Upper lobe of left lung (tissue), 6 donors: Measurements from ENCODE around the gene SLC7A14. TPM values are rescaled to one million over a fixed set of nuclear protein-coding genes. Genes with fewer than 3 reads are reported as not detected.

Source experiments
- ATAC-seq, 2 donors: fragments of 200-7000 bp; cut with Tn5 transposase; one replicate each; pipeline ENCODE4 v1.9.1; 2022; ENCODE audit warnings: mild to moderate bottlenecking in 2 of 2, moderate library complexity in 2 of 2; ENCODE audit not compliant: low FRiP score in 2 of 2
- DNase-seq, 2 donors: peaks; one replicate each; pipeline ENCODE4 v3.0.0-alpha.2; 2019 to 2020
- H3K27ac ChIP-seq, 4 donors: fragments of 200-600 bp; sonication (generic); one replicate each; pipeline ENCODE4 v1.5.1; 2016 to 2019
- H3K27me3 ChIP-seq, 4 donors: fragments of 200-600 bp; sonication (generic); one replicate each; pipeline ENCODE4 v1.5.1; 2017 to 2019
- H3K36me3 ChIP-seq, 4 donors: fragments of 200-600 bp; sonication (generic); one replicate each; pipeline ENCODE4 v1.5.1; 2016 to 2019
- H3K4me1 ChIP-seq, 4 donors: fragments of 200-600 bp; sonication (generic); one replicate each; pipeline ENCODE4 v1.5.1; 2018 to 2019
- H3K4me3 ChIP-seq, 4 donors: fragments of 200-600 bp; sonication (generic); one replicate each; pipeline ENCODE4 v1.5.1; 2017 to 2019; ENCODE audit warnings: mild to moderate bottlenecking in 2 of 4, moderate library complexity in 1 of 4
- H3K9me3 ChIP-seq, 4 donors: fragments of 200-600 bp; sonication (generic); one replicate each; pipeline ENCODE4 v1.5.1; 2018 to 2019
- EP300 ChIP-seq, 4 donors: sonication (generic); formaldehyde crosslinking; IDR thresholded peaks; one replicate each; pipeline ENCODE4 v1.5.1; 2017; ENCODE audit warnings: antibody characterized with exemption in 4 of 4, control low read depth in 2 of 4
- POLR2A ChIP-seq, 4 donors: fragments of 450-650 bp; IDR thresholded peaks; one replicate each; pipeline ENCODE4 v1.5.1; 2016 to 2017; ENCODE audit warnings: antibody characterized with exemption in 4 of 4, mild to moderate bottlenecking in 2 of 4
- POLR2AphosphoS5 ChIP-seq, 2 donors: sonication (generic); formaldehyde crosslinking; IDR thresholded peaks; one replicate each; pipeline ENCODE4 v1.5.1; 2017; ENCODE audit warnings: antibody characterized with exemption in 2 of 2
- WGBS, 2 donors: methylation state at CpG; one replicate each; pipeline ENCODE4 v1.1.5; 2017 to 2018; 5-methylcytosine and 5-hydroxymethylcytosine counted together
- total RNA-seq, 6 donors: library from RNA; depleted of rRNA in 4 of 6; stranded (reverse); fragments of >200 nt in 4 of 6; gene quantifications; one replicate each; pipeline versions ENCODE4 v1.1.0 to v1.2.1, GENCODE V29; 2016 to 2021
- TF ChIP-seq, protein P1 (sequence below), 6 experiments: fragments of 450-650 bp in 4 of 6; fragments of 200-600 bp in 2 of 6; sonication (generic) in 2 of 6; IDR thresholded peaks; one replicate each; pipeline ENCODE4 v1.5.1; 2016 to 2019; ENCODE audit warnings: antibody characterized with exemption in 6 of 6
- donor health status: DM: no; HTN: no; CAD: no; lungs with moderate emphysema.
- donor health status: DM: no; HTN: yes; CAD: no; lungs with severe emphysema.

Gene SLC7A14
- total RNA-seq, 6 donors from 2014 or later = 0.03 TPM; not detected in 5

DNA sequence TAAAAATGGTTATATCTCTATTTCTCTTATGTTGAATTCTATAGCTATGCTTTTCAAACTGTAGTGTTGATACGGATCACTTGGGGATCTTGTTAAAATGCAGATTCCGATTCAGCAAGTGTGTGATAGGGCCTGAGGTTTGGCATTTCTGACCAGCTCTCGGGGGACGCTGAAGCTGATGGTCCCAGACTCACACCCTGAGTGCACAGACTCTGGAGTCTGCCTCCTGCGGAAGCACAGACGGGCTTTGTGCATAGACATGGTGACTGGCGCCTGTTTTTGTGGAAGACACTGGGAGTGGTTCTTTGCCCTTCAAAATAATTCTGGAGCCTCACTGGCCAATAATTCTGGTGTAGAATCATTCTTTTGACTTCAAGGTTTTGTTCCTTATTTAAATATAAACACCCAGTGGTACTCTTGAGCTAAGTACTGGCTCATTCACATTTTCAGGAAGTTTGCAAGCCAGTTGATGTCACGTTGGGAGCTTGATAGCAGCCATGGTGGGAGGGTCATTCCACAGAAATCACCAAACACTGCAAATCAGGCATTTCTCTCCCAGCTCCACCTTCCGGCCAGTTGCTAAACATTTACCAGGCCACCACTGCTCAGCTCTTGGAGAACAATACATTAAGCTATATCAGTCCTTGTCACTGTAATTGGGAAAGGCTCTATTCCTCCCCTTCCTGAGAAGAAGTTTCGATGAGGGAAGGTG, 148.0 kb downstream of the SLC7A14 start:
- no peak overlapping the region for H3K27ac ChIP-seq
- H3K36me3 ChIP-seq = no peaks in the 10 kb centered on the region
- 71 to 75% methylated on average over 10 of the region's 10 CpGs for WGBS, 2 donors
- H3K4me3 ChIP-seq = no peak overlapping the region
- no peaks in the 10 kb centered on the region for H3K4me1 ChIP-seq
- ATAC-seq (no peak), DNase-seq (no peak)
- H3K9me3 ChIP-seq = no peaks in the 10 kb centered on the region
- H3K27me3 ChIP-seq = no peaks in the 10 kb centered on the region
- TF ChIP-seq EP300 (IDR thresholded peaks at IDR 0.05) (no peak), POLR2AphosphoS5 (IDR thresholded peaks at IDR 0.05) (no peak), POLR2A (IDR thresholded peaks at IDR 0.05) (no peak)
- TF ChIP-seq, protein P1, sequence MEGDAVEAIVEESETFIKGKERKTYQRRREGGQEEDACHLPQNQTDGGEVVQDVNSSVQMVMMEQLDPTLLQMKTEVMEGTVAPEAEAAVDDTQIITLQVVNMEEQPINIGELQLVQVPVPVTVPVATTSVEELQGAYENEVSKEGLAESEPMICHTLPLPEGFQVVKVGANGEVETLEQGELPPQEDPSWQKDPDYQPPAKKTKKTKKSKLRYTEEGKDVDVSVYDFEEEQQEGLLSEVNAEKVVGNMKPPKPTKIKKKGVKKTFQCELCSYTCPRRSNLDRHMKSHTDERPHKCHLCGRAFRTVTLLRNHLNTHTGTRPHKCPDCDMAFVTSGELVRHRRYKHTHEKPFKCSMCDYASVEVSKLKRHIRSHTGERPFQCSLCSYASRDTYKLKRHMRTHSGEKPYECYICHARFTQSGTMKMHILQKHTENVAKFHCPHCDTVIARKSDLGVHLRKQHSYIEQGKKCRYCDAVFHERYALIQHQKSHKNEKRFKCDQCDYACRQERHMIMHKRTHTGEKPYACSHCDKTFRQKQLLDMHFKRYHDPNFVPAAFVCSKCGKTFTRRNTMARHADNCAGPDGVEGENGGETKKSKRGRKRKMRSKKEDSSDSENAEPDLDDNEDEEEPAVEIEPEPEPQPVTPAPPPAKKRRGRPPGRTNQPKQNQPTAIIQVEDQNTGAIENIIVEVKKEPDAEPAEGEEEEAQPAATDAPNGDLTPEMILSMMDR (IDR thresholded peaks at IDR 0.05) = no peak

DNA sequence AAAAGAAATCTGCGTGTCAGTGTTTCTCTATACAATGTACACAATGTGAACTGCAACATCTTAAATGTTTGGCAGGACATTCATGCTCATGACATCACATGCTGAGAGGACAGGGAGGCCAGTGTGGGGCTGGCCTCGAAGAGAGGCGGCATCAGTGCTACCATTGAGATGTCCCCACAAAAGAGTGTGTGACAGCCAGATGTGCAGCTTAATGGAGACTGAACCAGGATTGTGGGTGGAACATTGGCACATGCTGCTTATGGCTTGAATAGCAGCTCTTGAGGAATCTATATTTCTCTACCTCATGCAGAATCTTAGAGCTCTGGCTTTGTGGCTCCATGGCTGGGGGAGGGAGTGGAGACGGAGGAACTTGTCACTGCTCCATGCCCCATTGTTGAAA, 148.7 kb downstream of the SLC7A14 start:
- H3K4me1 ChIP-seq = no peaks in the 10 kb centered on the region
- no peaks in the 10 kb centered on the region for H3K36me3 ChIP-seq
- no peaks in the 10 kb centered on the region for H3K9me3 ChIP-seq
- H3K27me3 ChIP-seq = no peaks in the 10 kb centered on the region
- no peak overlapping the region for H3K27ac ChIP-seq
- H3K4me3 ChIP-seq = no peak overlapping the region
- DNase-seq (no peak), ATAC-seq (no peak)
- no peak for TF ChIP-seq EP300 (IDR thresholded peaks at IDR 0.05)
- no peak for TF ChIP-seq POLR2AphosphoS5 (IDR thresholded peaks at IDR 0.05)
- TF ChIP-seq, protein P1 (IDR thresholded peaks at IDR 0.05) = no peak
- TF ChIP-seq POLR2A (IDR thresholded peaks at IDR 0.05) = no peak
- WGBS, 2 donors = 91 to 95% methylated on average over 4 of the region's 4 CpGs

DNA sequence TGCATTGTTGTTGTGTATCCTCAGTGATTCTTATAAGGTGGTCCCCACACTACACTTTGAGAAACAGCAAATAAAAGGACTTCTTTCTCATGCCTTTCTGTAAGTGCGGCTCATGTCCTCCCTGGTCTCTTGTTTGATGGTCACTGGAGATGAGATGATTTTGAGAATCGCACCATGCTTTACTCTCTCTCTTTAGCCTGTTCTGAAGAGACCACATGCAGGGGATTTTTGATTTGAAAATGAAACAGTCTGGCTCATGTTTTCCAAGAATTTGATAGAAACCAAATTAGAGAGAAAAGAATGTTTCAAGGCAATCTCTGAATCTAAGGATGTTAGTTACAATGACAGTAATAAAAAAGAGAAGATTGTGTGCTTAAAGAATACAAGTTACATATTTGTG, 149.2 kb downstream of the SLC7A14 start:
- Histone ChIP-seq H3K27me3 (no peaks in the 10 kb centered on the region), H3K27ac (no peak overlapping the region), H3K9me3 (no peaks in the 10 kb centered on the region), H3K4me1 (no peaks in the 10 kb centered on the region), H3K4me3 (no peak overlapping the region), H3K36me3 (no peaks in the 10 kb centered on the region)
- TF ChIP-seq EP300 (IDR thresholded peaks at IDR 0.05) = no peak
- TF ChIP-seq, protein P1 (IDR thresholded peaks at IDR 0.05) = no peak
- TF ChIP-seq POLR2AphosphoS5 (IDR thresholded peaks at IDR 0.05) = no peak
- no peak for TF ChIP-seq POLR2A (IDR thresholded peaks at IDR 0.05)
- no peak for ATAC-seq
- WGBS, 2 donors = 95 to 98% methylated on average over 2 of the region's 2 CpGs
- DNase-seq = no peak

DNA sequence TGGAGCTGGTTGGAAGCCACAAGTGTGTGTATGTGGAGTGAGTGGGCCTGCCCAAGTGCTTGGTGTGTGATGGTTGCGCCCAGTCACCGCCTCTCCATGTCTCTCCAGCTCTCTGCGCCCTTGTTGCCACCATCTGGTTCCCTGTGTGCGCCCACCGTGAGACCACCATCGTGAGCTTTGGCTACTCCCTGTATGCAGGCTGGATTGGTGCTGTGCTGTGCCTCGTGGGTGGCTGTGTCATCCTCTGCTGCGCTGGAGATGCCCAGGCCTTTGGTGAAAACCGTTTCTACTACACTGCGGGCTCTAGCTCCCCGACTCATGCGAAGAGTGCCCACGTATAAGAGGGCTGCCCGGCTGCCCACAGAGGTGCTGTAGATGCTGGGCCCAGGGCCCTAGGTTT, 153.5 kb downstream of the SLC7A14 start:
- Histone ChIP-seq H3K4me1 (no peaks in the 10 kb centered on the region), H3K4me3 (no peak overlapping the region), H3K9me3 (no peaks in the 10 kb centered on the region), H3K27me3 (no peaks in the 10 kb centered on the region), H3K36me3 (no peaks in the 10 kb centered on the region), H3K27ac (no peak overlapping the region)
- DNase-seq (peak in 1 of 2 donors; percentile 33), ATAC-seq (no peak)
- no peak for TF ChIP-seq POLR2AphosphoS5 (IDR thresholded peaks at IDR 0.05)
- TF ChIP-seq, protein P1 (IDR thresholded peaks at IDR 0.05) = no peak
- TF ChIP-seq EP300 (IDR thresholded peaks at IDR 0.05) = no peak
- 92 to 99% methylated on average over 11 to 14 of the region's 14 CpGs for WGBS, 2 donors

DNA sequence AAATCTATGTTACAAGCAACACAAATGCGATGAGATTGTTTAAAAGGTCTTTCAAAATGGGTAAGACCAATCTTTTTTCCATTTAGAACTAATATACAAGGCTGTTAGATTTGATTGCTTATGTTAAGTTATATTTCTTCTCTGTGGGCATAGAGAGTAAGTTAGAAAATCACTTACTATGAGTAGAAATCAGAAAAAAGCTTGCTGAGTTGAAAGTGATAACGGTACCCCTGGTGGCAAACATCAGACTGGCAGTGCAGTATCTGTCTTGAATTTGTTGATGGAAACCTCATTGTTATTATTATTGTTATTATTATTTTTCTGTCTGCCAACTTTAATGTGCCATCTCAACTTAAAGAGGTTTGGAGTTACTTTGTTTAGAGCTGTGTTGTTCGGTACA, 154.8 kb downstream of the SLC7A14 start:
- TF ChIP-seq, protein P1 (IDR thresholded peaks at IDR 0.05) = no peak
- TF ChIP-seq EP300 (IDR thresholded peaks at IDR 0.05) (no peak), POLR2AphosphoS5 (IDR thresholded peaks at IDR 0.05) (no peak), POLR2A (IDR thresholded peaks at IDR 0.05) (no peak)
- ATAC-seq = no peak
- Histone ChIP-seq H3K27ac (no peak overlapping the region), H3K4me1 (peaks cover 0 to 3% (median 0%) of the 10 kb centered on the region in 4 donors), H3K9me3 (no peaks in the 10 kb centered on the region), H3K27me3 (no peaks in the 10 kb centered on the region), H3K4me3 (no peak overlapping the region), H3K36me3 (no peaks in the 10 kb centered on the region)
- DNase-seq = no peak
- 95 to 97% methylated on average over 3 of the region's 3 CpGs for WGBS, 2 donors
